Muscle of leg (tissue), 11 donors: ENCODE results near the gene GFY. TPM values are rescaled to one million over a fixed set of nuclear protein-coding genes. Genes with fewer than 3 reads are reported as not detected.
A peak's percentile ranks its signal among the peaks of the same experiment; 100 is the strongest.

Experiments
- DNase-seq: peaks from one replicate; pipeline ENCODE4 v3.0.0; 2013
- H3K27ac ChIP-seq: one replicate; pipeline ENCODE4 v1.5.1; 2013; ENCODE audit warnings: mild to moderate bottlenecking, low read length, control low read depth
- H3K27me3 ChIP-seq: one replicate; pipeline ENCODE4 v1.6.1; 2013; ENCODE audit warnings: low read length; ENCODE audit not compliant: control insufficient read depth, insufficient read depth
- H3K36me3 ChIP-seq: one replicate; pipeline ENCODE4 v1.6.1; 2013; ENCODE audit warnings: low read length; ENCODE audit not compliant: control insufficient read depth, insufficient read depth
- H3K4me1 ChIP-seq: one replicate; pipeline ENCODE4 v1.6.1; 2013; ENCODE audit warnings: low read length; ENCODE audit not compliant: control insufficient read depth, insufficient read depth
- H3K4me3 ChIP-seq: one replicate; pipeline ENCODE4 v1.5.1; 2013; ENCODE audit warnings: low read length, control low read depth
- H3K9me3 ChIP-seq: replicated peaks from 2 replicates; pipeline ENCODE4 v1.6.1; 2013; ENCODE audit warnings: low read depth, low read length; ENCODE audit not compliant: control insufficient read depth
- WGBS: methylation state at CpG from one replicate; pipeline ENCODE4 v1.1.5; 2013; ENCODE audit warnings: missing lambda C conversion rate; ENCODE audit not compliant: insufficient coverage; 5-methylcytosine and 5-hydroxymethylcytosine counted together
- polyA plus RNA-seq, 8 donors: library from polyadenylated mRNA; unstranded; fragments of 120-200 nt; gene quantifications; one replicate each; pipeline versions ENCODE4 v1.2.1 to v1.2.3, GENCODE V29; 2013; ENCODE audit warnings: inconsistent platforms in 1 of 8, low replicate concordance in 1 of 8; ENCODE audit not compliant: insufficient read length in 8 of 8, insufficient read depth in 1 of 8
- total RNA-seq: library from RNA; stranded (reverse); fragments of 120-200 nt; gene quantifications from one replicate; pipeline ENCODE4 v1.2.4, GENCODE V29; 2013

The GFY gene
- total and polyA plus RNA-seq, 9 donors, result not detected

- Histone ChIP-seq H3K4me3 (no peak overlapping the region), H3K4me1 (peaks cover 20% of the 10 kb centered on the region), H3K27me3 (peaks cover 2% of the 10 kb centered on the region), H3K9me3 (no peaks in the 10 kb centered on the region), H3K36me3 (no peaks in the 10 kb centered on the region), H3K27ac (no peak overlapping the region)
- WGBS, result 85% methylated on average over 13 of the region's 16 CpGs
- no peak for DNase-seq
Observed at GRCh38 chr19:49407482-49408015, 17.6 kb upstream of the GFY start.

GRCh38 chr19:49408816-49409440 is 16.3 kb upstream of the GFY start:
- no peaks in the 10 kb centered on the region for H3K9me3 ChIP-seq
- no peak for DNase-seq
- no peak overlapping the region for H3K4me3 ChIP-seq
- H3K4me1 ChIP-seq, result peaks cover 22% of the 10 kb centered on the region
- H3K36me3 ChIP-seq, result no peaks in the 10 kb centered on the region
- peaks cover 2% of the 10 kb centered on the region for H3K27me3 ChIP-seq
- H3K27ac ChIP-seq, result no peak overlapping the region
- 60% methylated on average over 8 of the region's 8 CpGs for WGBS

GRCh38 chr19:49409441-49410029 is 15.7 kb upstream of the GFY start:
- peak; percentile 36 for DNase-seq
- peaks cover 2% of the 10 kb centered on the region for H3K27me3 ChIP-seq
- H3K9me3 ChIP-seq, result no peaks in the 10 kb centered on the region
- 80% methylated on average over 3 of the region's 5 CpGs for WGBS
- H3K27ac ChIP-seq, result no peak overlapping the region
- peaks cover 20% of the 10 kb centered on the region for H3K4me1 ChIP-seq
- H3K36me3 ChIP-seq, result no peaks in the 10 kb centered on the region
- no peak overlapping the region for H3K4me3 ChIP-seq

GRCh38 chr19:49411681-49412326 is 13.4 kb upstream of the GFY start:
- Histone ChIP-seq H3K9me3 (no peaks in the 10 kb centered on the region), H3K27ac (no peak overlapping the region), H3K4me1 (peaks cover 20% of the 10 kb centered on the region), H3K4me3 (no peak overlapping the region), H3K27me3 (peaks cover 7% of the 10 kb centered on the region), H3K36me3 (no peaks in the 10 kb centered on the region)
- WGBS, result 57% methylated on average over 2 of the region's 3 CpGs
- no peak for DNase-seq

- Histone ChIP-seq H3K27me3 (peaks cover 22% of the 10 kb centered on the region), H3K36me3 (no peaks in the 10 kb centered on the region), H3K9me3 (no peaks in the 10 kb centered on the region), H3K27ac (peak overlapping the region; percentile 65), H3K4me1 (peaks cover 20% of the 10 kb centered on the region), H3K4me3 (no peak overlapping the region)
- WGBS, result 36% methylated on average over 5 of the region's 9 CpGs
- peak; percentile 90 for DNase-seq
Observed at GRCh38 chr19:49413348-49413747, 11.8 kb upstream of the GFY start.

GRCh38 chr19:49414256-49414655 is 10.9 kb upstream of the GFY start:
- no peaks in the 10 kb centered on the region for H3K36me3 ChIP-seq
- 73% methylated on average over 3 of the region's 3 CpGs for WGBS
- peaks cover 31% of the 10 kb centered on the region for H3K27me3 ChIP-seq

GRCh38 chr19:49415102-49415809 is 9.9 kb upstream of the GFY start:
- Histone ChIP-seq H3K4me1 (peaks cover 17% of the 10 kb centered on the region), H3K9me3 (no peaks in the 10 kb centered on the region), H3K4me3 (no peak overlapping the region), H3K27me3 (peaks cover 39% of the 10 kb centered on the region), H3K36me3 (no peaks in the 10 kb centered on the region), H3K27ac (no peak overlapping the region)
- DNase-seq, result no peak
- WGBS, result 52% methylated on average over 8 of the region's 15 CpGs

More at GRCh38 chr19:49414256-49414655, 10.9 kb upstream of the GFY start:
- DNase-seq, result no peak
- Histone ChIP-seq H3K27ac (no peak overlapping the region), H3K9me3 (no peaks in the 10 kb centered on the region), H3K4me1 (peaks cover 17% of the 10 kb centered on the region), H3K4me3 (no peak overlapping the region)

GRCh38 chr19:49415810-49416200 is 9.4 kb upstream of the GFY start:
- DNase-seq, result no peak
- WGBS, result no CpG with 5 or more reads among the region's 2 CpGs

GRCh38 chr19:49417088-49417487 is 8.1 kb upstream of the GFY start:
- 26% methylated on average over 2 of the region's 7 CpGs for WGBS

More at GRCh38 chr19:49415810-49416200, 9.4 kb upstream of the GFY start:
- Histone ChIP-seq H3K27me3 (peaks cover 44% of the 10 kb centered on the region), H3K9me3 (no peaks in the 10 kb centered on the region), H3K36me3 (no peaks in the 10 kb centered on the region), H3K4me1 (peaks cover 17% of the 10 kb centered on the region), H3K4me3 (no peak overlapping the region), H3K27ac (no peak overlapping the region)

GRCh38 chr19:49418511-49418910 is 6.7 kb upstream of the GFY start:
- WGBS, result 100% methylated on average over 1 of the region's 5 CpGs
- H3K27ac ChIP-seq, result no peak overlapping the region
- H3K9me3 ChIP-seq, result no peaks in the 10 kb centered on the region
- DNase-seq, result no peak
- H3K36me3 ChIP-seq, result no peaks in the 10 kb centered on the region
- peaks cover 69% of the 10 kb centered on the region for H3K27me3 ChIP-seq
- no peak overlapping the region for H3K4me3 ChIP-seq
- peaks cover 21% of the 10 kb centered on the region for H3K4me1 ChIP-seq

More at GRCh38 chr19:49417088-49417487, 8.1 kb upstream of the GFY start:
- Histone ChIP-seq H3K4me1 (peaks cover 21% of the 10 kb centered on the region), H3K9me3 (no peaks in the 10 kb centered on the region), H3K27ac (no peak overlapping the region), H3K36me3 (no peaks in the 10 kb centered on the region), H3K4me3 (no peak overlapping the region), H3K27me3 (peaks cover 55% of the 10 kb centered on the region)
- DNase-seq, result no peak
